ENCODE data around the gene DSCAM. TPM values are rescaled to one million over a fixed set of nuclear protein-coding genes. Genes with fewer than 3 reads are reported as not detected.

The DSCAM gene
- total RNA-seq, 1 donor, result not detected

GRCh38 chr21:40706806-40707655 lies 139.9 kb downstream of the DSCAM start:
- no peak for TF ChIP-seq CTCF (IDR thresholded peaks at IDR 0.05; ENCODE audit: insufficient read depth, low read length)
- DNase-seq (ENCODE audit: low read depth), result no peak
- H3K4me3 ChIP-seq (ENCODE audit: low read depth, low read length), result no peak overlapping the region

- H3K4me3 ChIP-seq (ENCODE audit: low read depth, low read length), result no peak overlapping the region
- DNase-seq (ENCODE audit: low read depth), result no peak
- no peak for TF ChIP-seq CTCF (IDR thresholded peaks at IDR 0.05; ENCODE audit: insufficient read depth, low read length)
Measured at GRCh38 chr21:40706176-40706575, 140.8 kb downstream of the DSCAM start.

- H3K4me3 ChIP-seq (ENCODE audit: low read depth, low read length), result no peak overlapping the region
- no peak for DNase-seq (ENCODE audit: low read depth)
- no peak for TF ChIP-seq CTCF (IDR thresholded peaks at IDR 0.05; ENCODE audit: insufficient read depth, low read length)
Measured at GRCh38 chr21:40704141-40704540, 142.8 kb downstream of the DSCAM start.

GRCh38 chr21:40699366-40699765 lies 147.6 kb downstream of the DSCAM start:
- H3K4me3 ChIP-seq (ENCODE audit: low read depth, low read length), result no peak overlapping the region
- DNase-seq (ENCODE audit: low read depth), result no peak
- no peak for TF ChIP-seq CTCF (IDR thresholded peaks at IDR 0.05; ENCODE audit: insufficient read depth, low read length)

- no peak overlapping the region for H3K4me3 ChIP-seq (ENCODE audit: low read depth, low read length)
- no peak for DNase-seq (ENCODE audit: low read depth)
- TF ChIP-seq CTCF (IDR thresholded peaks at IDR 0.05; ENCODE audit: insufficient read depth, low read length), result no peak
Measured at GRCh38 chr21:40696246-40696645, 150.7 kb downstream of the DSCAM start.

- no peak for DNase-seq (ENCODE audit: low read depth)
- H3K4me3 ChIP-seq (ENCODE audit: low read depth, low read length), result no peak overlapping the region
- TF ChIP-seq CTCF (IDR thresholded peaks at IDR 0.05; ENCODE audit: insufficient read depth, low read length), result no peak
Measured at GRCh38 chr21:40689840-40690360, 157.1 kb downstream of the DSCAM start.
